HepG2 (cell line): Measurements from ENCODE around the gene RAB14.

Experiments
- GABPA ChIP-seq, 2 experiments: IDR thresholded peaks; 2 replicates each; pipeline ENCODE4 v1.6.1; 2011 to 2016; ENCODE audit warnings: low read depth in 2 of 2, low read length in 1 of 2, missing biosample characterization in 1 of 2, missing genetic modification characterization in 1 of 2
- HDAC1 ChIP-seq: sonication (generic); formaldehyde crosslinking; IDR thresholded peaks from 2 replicates; pipeline ENCODE4 v1.5.1; 2020; ENCODE audit warnings: mild to moderate bottlenecking, missing genetic modification reagents
- MXI1 ChIP-seq: IDR thresholded peaks from 3 replicates; pipeline ENCODE4 v1.6.1; 2012; ENCODE audit warnings: low read depth, low read length, inconsistent platforms, borderline replicate concordance
- POLR2A ChIP-seq, 2 experiments: IDR thresholded peaks; 2 replicates each; pipeline ENCODE4 v1.6.1; 2011; ENCODE audit warnings: low read depth in 2 of 2, low read length in 2 of 2, mild to moderate bottlenecking in 1 of 2, moderate library complexity in 1 of 2; ENCODE audit not compliant: insufficient read depth in 1 of 2
- PTBP1 ChIP-seq: fragments of 200-400 bp; formaldehyde crosslinking; IDR thresholded peaks from 2 replicates; pipeline ENCODE4 v1.6.1; 2018; ENCODE audit warnings: low read length, low read depth; ENCODE audit not compliant: poor library complexity, severe bottlenecking
- RBFOX2 ChIP-seq: fragments of 200-400 bp; formaldehyde crosslinking; IDR thresholded peaks from 2 replicates; pipeline ENCODE4 v1.6.1; 2017; ENCODE audit warnings: low read depth, mild to moderate bottlenecking, low read length
- TOE1 ChIP-seq: sonication (generic); formaldehyde crosslinking; IDR thresholded peaks from 2 replicates; pipeline ENCODE4 v1.4.0; 2020; ENCODE audit warnings: mild to moderate bottlenecking, missing genetic modification reagents
- YY1 ChIP-seq: IDR thresholded peaks from 2 replicates; pipeline ENCODE4 v1.6.1; 2011; ENCODE audit warnings: low read length, low read depth, moderate library complexity, mild to moderate bottlenecking; ENCODE audit not compliant: insufficient read depth, insufficient replicate concordance
- ZNF317 ChIP-seq: sonication (generic); formaldehyde crosslinking; IDR thresholded peaks from 2 replicates; pipeline ENCODE4 v1.5.0; 2020; ENCODE audit warnings: mild to moderate bottlenecking, missing genetic modification reagents
- ZNF607 ChIP-seq: sonication (generic); formaldehyde crosslinking; IDR thresholded peaks from 2 replicates; pipeline ENCODE4 v1.5.1; 2020; ENCODE audit warnings: missing genetic modification reagents, mild to moderate bottlenecking, borderline replicate concordance
- TF ChIP-seq, protein P1 (sequence below): IDR thresholded peaks from 2 replicates; pipeline ENCODE4 v1.6.1; 2016; ENCODE audit warnings: missing biosample characterization, missing genetic modification reagents, low read depth
- TF ChIP-seq, protein P2 (sequence below): sonication (generic); formaldehyde crosslinking; IDR thresholded peaks from 2 replicates; pipeline ENCODE4 v1.5.0; 2020; ENCODE audit warnings: mild to moderate bottlenecking, missing genetic modification reagents, moderate library complexity
- TF ChIP-seq, protein P3 (sequence below): sonication (generic); formaldehyde crosslinking; IDR thresholded peaks from 2 replicates; pipeline ENCODE4 v1.9.0; 2022; ENCODE audit warnings: missing genetic modification reagents, mild to moderate bottlenecking, borderline replicate concordance

DNA sequence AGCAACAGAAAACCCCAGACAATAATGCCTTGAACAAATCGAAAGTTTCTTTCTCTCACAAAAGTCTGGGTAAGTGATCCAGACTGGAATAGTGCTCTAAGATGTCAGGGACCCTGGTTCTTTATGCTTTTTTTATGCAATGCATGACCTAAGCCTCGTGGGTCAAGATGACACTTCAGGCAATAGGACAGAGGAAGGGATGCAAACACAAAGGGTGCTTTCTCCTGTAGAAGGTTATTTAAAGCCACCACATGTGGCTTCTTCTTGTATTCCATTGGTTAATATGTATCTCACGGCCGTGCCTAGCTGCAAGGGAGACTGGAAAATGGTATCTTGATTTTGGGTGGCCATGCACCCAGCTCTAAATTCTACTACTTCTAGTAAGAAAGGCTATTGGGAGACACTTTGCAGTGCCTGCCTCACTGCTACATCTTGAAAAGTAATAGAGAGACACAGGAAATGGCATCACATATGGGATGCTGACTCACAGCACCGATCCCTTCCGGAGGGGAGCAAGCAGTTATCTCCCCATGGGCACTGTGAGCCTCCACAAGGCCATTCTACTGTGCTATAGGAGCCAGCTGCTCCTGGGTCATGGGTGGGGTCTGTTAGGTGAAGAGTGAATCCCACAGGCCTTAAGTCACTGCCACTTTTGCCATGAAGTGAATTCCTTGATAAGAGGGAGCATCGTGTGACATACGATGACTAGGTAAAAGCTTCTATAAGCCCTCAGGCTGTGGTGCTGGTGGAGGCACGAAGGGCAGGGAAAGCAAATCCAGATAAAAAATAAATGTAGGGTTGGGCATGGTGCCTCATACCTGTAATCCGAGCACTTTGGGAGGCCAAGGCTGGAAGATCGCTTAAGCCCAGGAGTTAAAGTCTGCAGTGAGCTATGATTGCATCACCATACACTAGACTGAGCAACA lies 32.5 kb upstream of the RAB14 start:
- TF ChIP-seq, protein P1, sequence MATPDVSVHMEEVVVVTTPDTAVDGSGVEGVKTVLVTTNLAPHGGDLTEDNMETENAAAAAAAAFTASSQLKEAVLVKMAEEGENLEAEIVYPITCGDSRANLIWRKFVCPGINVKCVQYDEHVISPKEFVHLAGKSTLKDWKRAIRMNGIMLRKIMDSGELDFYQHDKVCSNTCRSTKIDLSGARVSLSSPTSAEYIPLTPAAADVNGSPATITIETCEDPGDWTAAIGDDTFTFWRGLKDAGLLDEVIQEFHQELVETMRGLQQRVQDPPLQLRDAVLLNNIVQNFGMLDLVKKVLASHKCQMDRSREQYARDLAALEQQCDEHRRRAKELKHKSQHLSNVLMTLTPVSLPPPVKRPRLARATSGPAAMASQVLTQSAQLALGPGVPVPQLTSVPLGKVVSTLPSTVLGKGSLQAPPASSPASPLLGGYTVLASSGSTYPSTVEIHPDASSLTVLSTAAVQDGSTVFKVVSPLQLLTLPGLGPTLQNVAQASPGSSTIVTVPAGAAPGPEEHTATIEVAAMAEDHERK (CRISPR knock-in tag), result no peak
- TF ChIP-seq, protein P2, sequence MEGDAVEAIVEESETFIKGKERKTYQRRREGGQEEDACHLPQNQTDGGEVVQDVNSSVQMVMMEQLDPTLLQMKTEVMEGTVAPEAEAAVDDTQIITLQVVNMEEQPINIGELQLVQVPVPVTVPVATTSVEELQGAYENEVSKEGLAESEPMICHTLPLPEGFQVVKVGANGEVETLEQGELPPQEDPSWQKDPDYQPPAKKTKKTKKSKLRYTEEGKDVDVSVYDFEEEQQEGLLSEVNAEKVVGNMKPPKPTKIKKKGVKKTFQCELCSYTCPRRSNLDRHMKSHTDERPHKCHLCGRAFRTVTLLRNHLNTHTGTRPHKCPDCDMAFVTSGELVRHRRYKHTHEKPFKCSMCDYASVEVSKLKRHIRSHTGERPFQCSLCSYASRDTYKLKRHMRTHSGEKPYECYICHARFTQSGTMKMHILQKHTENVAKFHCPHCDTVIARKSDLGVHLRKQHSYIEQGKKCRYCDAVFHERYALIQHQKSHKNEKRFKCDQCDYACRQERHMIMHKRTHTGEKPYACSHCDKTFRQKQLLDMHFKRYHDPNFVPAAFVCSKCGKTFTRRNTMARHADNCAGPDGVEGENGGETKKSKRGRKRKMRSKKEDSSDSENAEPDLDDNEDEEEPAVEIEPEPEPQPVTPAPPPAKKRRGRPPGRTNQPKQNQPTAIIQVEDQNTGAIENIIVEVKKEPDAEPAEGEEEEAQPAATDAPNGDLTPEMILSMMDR (CRISPR knock-in tag), result no peak
- TF ChIP-seq PTBP1 (no peak), POLR2A (IDR thresholded peaks at IDR 0.05; ENCODE audit: insufficient read depth in 1 of 2, low read depth in 2 of 2, low read length in 2 of 2) (no peak), RBFOX2 (no peak), GABPA (IDR thresholded peaks at IDR 0.05; ENCODE audit: low read depth, low read length) (no peak), GABPA (CRISPR knock-in tag; IDR thresholded peaks at IDR 0.05; ENCODE audit: low read depth) (no peak), ZNF607 (no peak), YY1 (no peak), HDAC1 (no peak), ZNF317 (CRISPR knock-in tag) (no peak), MXI1 (no peak), TOE1 (CRISPR knock-in tag) (no peak)
- TF ChIP-seq, protein P3, sequence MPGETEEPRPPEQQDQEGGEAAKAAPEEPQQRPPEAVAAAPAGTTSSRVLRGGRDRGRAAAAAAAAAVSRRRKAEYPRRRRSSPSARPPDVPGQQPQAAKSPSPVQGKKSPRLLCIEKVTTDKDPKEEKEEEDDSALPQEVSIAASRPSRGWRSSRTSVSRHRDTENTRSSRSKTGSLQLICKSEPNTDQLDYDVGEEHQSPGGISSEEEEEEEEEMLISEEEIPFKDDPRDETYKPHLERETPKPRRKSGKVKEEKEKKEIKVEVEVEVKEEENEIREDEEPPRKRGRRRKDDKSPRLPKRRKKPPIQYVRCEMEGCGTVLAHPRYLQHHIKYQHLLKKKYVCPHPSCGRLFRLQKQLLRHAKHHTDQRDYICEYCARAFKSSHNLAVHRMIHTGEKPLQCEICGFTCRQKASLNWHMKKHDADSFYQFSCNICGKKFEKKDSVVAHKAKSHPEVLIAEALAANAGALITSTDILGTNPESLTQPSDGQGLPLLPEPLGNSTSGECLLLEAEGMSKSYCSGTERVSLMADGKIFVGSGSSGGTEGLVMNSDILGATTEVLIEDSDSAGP (CRISPR knock-in tag), result no peak
